Activated naive CD4-positive, alpha-beta T cell treated with anti-CD3 and anti-CD28 coated beads for 36 hours (primary cell): ENCODE data around the gene DUSP14. TPM values are rescaled to one million over a fixed set of nuclear protein-coding genes. Genes with fewer than 3 reads are reported as not detected.
A peak's percentile ranks its signal among the peaks of the same experiment; 100 is the strongest.
"Not testable (repeated sequence)": the region's sequence is repeated elsewhere in the genome, so short reads cannot be mapped to it uniquely, and the experiment has no call there.

Experiments
- CTCF ChIA-PET: fragments of 350-600 bp; sonication (Branson Sonifier 250); formaldehyde crosslinking; loops from one replicate; lab custom pipeline; 2021; ENCODE audit warnings: antibody characterized with exemption; lab: Charles Lee
- DNase-seq: peaks from one replicate; pipeline ENCODE4 v3.0.0-alpha.2; 2020
- H3K27ac Mint-ChIP-seq: one replicate; pipeline ENCODE4 v1.8.0; 2021; ENCODE audit warnings: mild to moderate bottlenecking, mixed read lengths
- H3K27me3 Mint-ChIP-seq: one replicate; pipeline ENCODE4 v1.8.0; 2021; ENCODE audit warnings: low read depth, mixed read lengths
- H3K36me3 Mint-ChIP-seq: one replicate; pipeline ENCODE4 v1.8.0; 2021; ENCODE audit warnings: low read depth, mixed read lengths
- H3K4me1 Mint-ChIP-seq: one replicate; pipeline ENCODE4 v1.8.0; 2021; ENCODE audit warnings: low read depth, mixed read lengths
- H3K4me3 Mint-ChIP-seq: one replicate; pipeline ENCODE4 v1.8.0; 2021; ENCODE audit warnings: mild to moderate bottlenecking, moderate library complexity, mixed read lengths
- H3K9me3 Mint-ChIP-seq: one replicate; pipeline ENCODE4 v1.8.0; 2021; ENCODE audit warnings: mixed read lengths
- intact Hi-C: fragments of 100-400 bp; cut with micrococcal nuclease; formaldehyde crosslinking; loops from one replicate; pipeline ENCODE4 v1.15.1; 2023
- total RNA-seq, 2 experiments: library from RNA; stranded (reverse); gene quantifications; one replicate each; pipeline ENCODE4 v1.2.3, GENCODE V29; 2021

DUSP14 gene
- total RNA-seq, 2 experiments from 2014 or later: 7.0 to 7.9 TPM

- H3K4me1 Mint-ChIP-seq: peaks cover 9% of the 10 kb centered on the region
- H3K27me3 Mint-ChIP-seq: no peaks in the 10 kb centered on the region
- intact Hi-C loops: no loop called here
- no peak overlapping the region for H3K27ac Mint-ChIP-seq
- H3K9me3 Mint-ChIP-seq: no peaks in the 10 kb centered on the region
- DNase-seq: peak; percentile 28
- peaks cover 3% of the 10 kb centered on the region for H3K36me3 Mint-ChIP-seq
- H3K4me3 Mint-ChIP-seq: no peak overlapping the region
- CTCF ChIA-PET: interaction anchor here (1.3 kb wide), 1 partner anchor 10 kb away, joined by 3 read pairs; no protein-coding TSS in a partner anchor
Observed at GRCh38 chr17:37506678-37507077, 17.0 kb downstream of the DUSP14 start.

GRCh38 chr17:37507111-37507510, 17.4 kb downstream of the DUSP14 start:
- peaks cover 5% of the 10 kb centered on the region for H3K36me3 Mint-ChIP-seq
- no peaks in the 10 kb centered on the region for H3K9me3 Mint-ChIP-seq
- CTCF ChIA-PET: interaction anchor here (1.3 kb wide), 1 partner anchor 9 kb away, joined by 3 read pairs; no protein-coding TSS in a partner anchor
- H3K27ac Mint-ChIP-seq: no peak overlapping the region
- peaks cover 9% of the 10 kb centered on the region for H3K4me1 Mint-ChIP-seq
- no peaks in the 10 kb centered on the region for H3K27me3 Mint-ChIP-seq
- H3K4me3 Mint-ChIP-seq: no peak overlapping the region
- intact Hi-C loops: no loop called here
- no peak for DNase-seq

GRCh38 chr17:37510056-37510455, 20.4 kb downstream of the DUSP14 start:
- Mint-ChIP-seq H3K27me3 (no peaks in the 10 kb centered on the region), H3K4me3 (no peak overlapping the region), H3K4me1 (peaks cover 9% of the 10 kb centered on the region), H3K27ac (no peak overlapping the region), H3K36me3 (peaks cover 5% of the 10 kb centered on the region), H3K9me3 (no peaks in the 10 kb centered on the region)
- intact Hi-C loops: no loop called here
- DNase-seq: no peak
- CTCF ChIA-PET: no interaction called here

- H3K27me3 Mint-ChIP-seq, H3K36me3 Mint-ChIP-seq, H3K4me3 Mint-ChIP-seq, CTCF ChIA-PET, DNase-seq, H3K27ac Mint-ChIP-seq, intact Hi-C loops, H3K9me3 Mint-ChIP-seq, H3K4me1 Mint-ChIP-seq: not testable (repeated sequence)
Observed at GRCh38 chr17:37511642-37512041, 22.0 kb downstream of the DUSP14 start.

- H3K9me3 Mint-ChIP-seq: no peaks in the 10 kb centered on the region
- H3K36me3 Mint-ChIP-seq: peaks cover 5% of the 10 kb centered on the region
- intact Hi-C loops: no loop called here
- no peak for DNase-seq
- CTCF ChIA-PET: no interaction called here
- no peak overlapping the region for H3K27ac Mint-ChIP-seq
- H3K27me3 Mint-ChIP-seq: no peaks in the 10 kb centered on the region
- no peak overlapping the region for H3K4me3 Mint-ChIP-seq
- H3K4me1 Mint-ChIP-seq: peaks cover 7% of the 10 kb centered on the region
Observed at GRCh38 chr17:37512442-37513068, 22.9 kb downstream of the DUSP14 start.

GRCh38 chr17:37513711-37514110, 24.0 kb downstream of the DUSP14 start:
- no peak overlapping the region for H3K4me3 Mint-ChIP-seq
- H3K27ac Mint-ChIP-seq: no peak overlapping the region
- intact Hi-C loops: no loop called here
- CTCF ChIA-PET: no interaction called here
- peaks cover 7% of the 10 kb centered on the region for H3K4me1 Mint-ChIP-seq
- peaks cover 9% of the 10 kb centered on the region for H3K36me3 Mint-ChIP-seq
- no peaks in the 10 kb centered on the region for H3K27me3 Mint-ChIP-seq
- DNase-seq: no peak
- H3K9me3 Mint-ChIP-seq: no peaks in the 10 kb centered on the region

- Mint-ChIP-seq H3K27me3 (no peaks in the 10 kb centered on the region), H3K4me1 (no peaks in the 10 kb centered on the region), H3K4me3 (no peak overlapping the region), H3K9me3 (no peaks in the 10 kb centered on the region), H3K36me3 (peaks cover 10% of the 10 kb centered on the region), H3K27ac (no peak overlapping the region)
- CTCF ChIA-PET: interaction anchor here (0.6 to 1.5 kb wide), 2 partner anchors 10 to 46 kb away, joined by 3 to 4 read pairs; no protein-coding TSS in a partner anchor
- intact Hi-C loops: no loop called here
- DNase-seq: no peak
Observed at GRCh38 chr17:37516127-37516571, 26.5 kb downstream of the DUSP14 start.

- no peak for DNase-seq
Observed at GRCh38 chr17:37517881-37518280, 28.2 kb downstream of the DUSP14 start.

GRCh38 chr17:37518826-37519225, 29.1 kb downstream of the DUSP14 start:
- Mint-ChIP-seq H3K36me3 (peaks cover 9% of the 10 kb centered on the region), H3K9me3 (no peaks in the 10 kb centered on the region), H3K4me1 (peaks cover 5% of the 10 kb centered on the region), H3K27ac (no peak overlapping the region), H3K27me3 (no peaks in the 10 kb centered on the region), H3K4me3 (no peak overlapping the region)
- intact Hi-C loops: no loop called here
- no peak for DNase-seq
- CTCF ChIA-PET: interaction anchor here (0.8 to 0.9 kb wide), 2 partner anchors 9 to 41 kb away, joined by 3 read pairs; no protein-coding TSS in a partner anchor

More at GRCh38 chr17:37517881-37518280, 28.2 kb downstream of the DUSP14 start:
- Mint-ChIP-seq H3K9me3 (no peaks in the 10 kb centered on the region), H3K27me3 (no peaks in the 10 kb centered on the region), H3K4me1 (no peaks in the 10 kb centered on the region), H3K4me3 (no peak overlapping the region), H3K27ac (no peak overlapping the region), H3K36me3 (peaks cover 5% of the 10 kb centered on the region)
- intact Hi-C loops: no loop called here
- CTCF ChIA-PET: interaction anchor here (1.3 kb wide), 1 partner anchor 10 kb away, joined by 4 read pairs; no protein-coding TSS in a partner anchor

GRCh38 chr17:37519251-37519985, 29.7 kb downstream of the DUSP14 start:
- no peaks in the 10 kb centered on the region for H3K9me3 Mint-ChIP-seq
- H3K36me3 Mint-ChIP-seq: peaks cover 10% of the 10 kb centered on the region
- peaks cover 5% of the 10 kb centered on the region for H3K4me1 Mint-ChIP-seq
- H3K4me3 Mint-ChIP-seq: no peak overlapping the region
- intact Hi-C loops: no loop called here
- CTCF ChIA-PET: interaction anchor here (0.6 to 1.2 kb wide), 4 partner anchors 8 to 803 kb away, joined by 3 read pairs; no protein-coding TSS in a partner anchor
- no peaks in the 10 kb centered on the region for H3K27me3 Mint-ChIP-seq
- H3K27ac Mint-ChIP-seq: no peak overlapping the region
- DNase-seq: no peak

- DNase-seq: no peak
- Mint-ChIP-seq H3K4me3 (no peak overlapping the region), H3K36me3 (peaks cover 10% of the 10 kb centered on the region), H3K27ac (no peak overlapping the region), H3K4me1 (peaks cover 5% of the 10 kb centered on the region), H3K27me3 (no peaks in the 10 kb centered on the region), H3K9me3 (no peaks in the 10 kb centered on the region)
- intact Hi-C loops: no loop called here
- CTCF ChIA-PET: interaction anchor here (0.6 to 1.2 kb wide), 2 partner anchors 250 to 802 kb away, joined by 3 read pairs; no protein-coding TSS in a partner anchor
Observed at GRCh38 chr17:37520174-37520573, 30.5 kb downstream of the DUSP14 start.

GRCh38 chr17:37521821-37522220, 32.1 kb downstream of the DUSP14 start:
- H3K27me3 Mint-ChIP-seq: no peaks in the 10 kb centered on the region
- peaks cover 5% of the 10 kb centered on the region for H3K4me1 Mint-ChIP-seq
- intact Hi-C loops: no loop called here
- no peak overlapping the region for H3K27ac Mint-ChIP-seq
- H3K36me3 Mint-ChIP-seq: peaks cover 10% of the 10 kb centered on the region
- H3K9me3 Mint-ChIP-seq: no peaks in the 10 kb centered on the region
- CTCF ChIA-PET: interaction anchor here (1.3 kb wide), 1 partner anchor 269 kb away, joined by 3 read pairs; no protein-coding TSS in a partner anchor
- no peak overlapping the region for H3K4me3 Mint-ChIP-seq
- DNase-seq: no peak
